GM10266 (cell line): ENCODE measurements around the gene SORL1-AS1.

Experiments used
- DNase-seq: peaks from one replicate; pipeline ENCODE4 v3.0.0; 2012; ENCODE audit errors: extremely low spot score
- TF ChIP-seq, protein P1 (sequence below): IDR thresholded peaks from 2 replicates; pipeline ENCODE4 v1.5.1; 2012; ENCODE audit warnings: mild to moderate bottlenecking, low read depth; ENCODE audit not compliant: control insufficient read depth, insufficient read depth; ENCODE audit errors: missing control alignments

Gene SORL1-AS1

GRCh38 chr11:121437018-121437685 is 15.6 kb downstream of the SORL1-AS1 start:
- TF ChIP-seq, protein P1, sequence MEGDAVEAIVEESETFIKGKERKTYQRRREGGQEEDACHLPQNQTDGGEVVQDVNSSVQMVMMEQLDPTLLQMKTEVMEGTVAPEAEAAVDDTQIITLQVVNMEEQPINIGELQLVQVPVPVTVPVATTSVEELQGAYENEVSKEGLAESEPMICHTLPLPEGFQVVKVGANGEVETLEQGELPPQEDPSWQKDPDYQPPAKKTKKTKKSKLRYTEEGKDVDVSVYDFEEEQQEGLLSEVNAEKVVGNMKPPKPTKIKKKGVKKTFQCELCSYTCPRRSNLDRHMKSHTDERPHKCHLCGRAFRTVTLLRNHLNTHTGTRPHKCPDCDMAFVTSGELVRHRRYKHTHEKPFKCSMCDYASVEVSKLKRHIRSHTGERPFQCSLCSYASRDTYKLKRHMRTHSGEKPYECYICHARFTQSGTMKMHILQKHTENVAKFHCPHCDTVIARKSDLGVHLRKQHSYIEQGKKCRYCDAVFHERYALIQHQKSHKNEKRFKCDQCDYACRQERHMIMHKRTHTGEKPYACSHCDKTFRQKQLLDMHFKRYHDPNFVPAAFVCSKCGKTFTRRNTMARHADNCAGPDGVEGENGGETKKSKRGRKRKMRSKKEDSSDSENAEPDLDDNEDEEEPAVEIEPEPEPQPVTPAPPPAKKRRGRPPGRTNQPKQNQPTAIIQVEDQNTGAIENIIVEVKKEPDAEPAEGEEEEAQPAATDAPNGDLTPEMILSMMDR: no peak
- DNase-seq: no peak

- no peak for DNase-seq
- TF ChIP-seq, protein P1: no peak
Measured at GRCh38 chr11:121435551-121436511, 16.9 kb downstream of the SORL1-AS1 start.

- DNase-seq: no peak
- TF ChIP-seq, protein P1: no peak
Measured at GRCh38 chr11:121435132-121435531, 17.6 kb downstream of the SORL1-AS1 start.

GRCh38 chr11:121431820-121432526 is 20.8 kb downstream of the SORL1-AS1 start:
- DNase-seq: no peak
- TF ChIP-seq, protein P1: no peak

GRCh38 chr11:121429556-121429955 is 23.2 kb downstream of the SORL1-AS1 start:
- no peak for DNase-seq
- TF ChIP-seq, protein P1: no peak

- no peak for DNase-seq
- TF ChIP-seq, protein P1: no peak
Measured at GRCh38 chr11:121427400-121427744, 25.4 kb downstream of the SORL1-AS1 start.
